H9 (cell line): ENCODE data around the gene CDC25B. TPM values are rescaled to one million over a fixed set of nuclear protein-coding genes. Genes with fewer than 3 reads are reported as not detected.

Experiments used
- DNase-seq: peaks from one replicate; pipeline ENCODE4 v3.0.0-alpha.2; 2017
- H2AFZ ChIP-seq: one replicate; pipeline ENCODE4 v1.6.1; 2013; ENCODE audit warnings: mild to moderate bottlenecking, low read length, control low read depth, moderate library complexity
- H2AK5ac ChIP-seq: 2 replicates; pipeline ENCODE4 v1.6.1; 2013; ENCODE audit warnings: low read length, control low read depth, mixed read lengths; ENCODE audit not compliant: insufficient read length
- H2BK120ac ChIP-seq: one replicate; pipeline ENCODE4 v1.6.1; 2013; ENCODE audit warnings: low read depth, mild to moderate bottlenecking, low read length, control low read depth, inconsistent platforms; ENCODE audit not compliant: poor library complexity, severe bottlenecking
- H2BK12ac ChIP-seq: 2 replicates; pipeline ENCODE4 v1.6.1; 2013; ENCODE audit warnings: low read length, control low read depth, mixed read lengths, low read depth; ENCODE audit not compliant: insufficient read length
- H2BK15ac ChIP-seq: 2 replicates; pipeline ENCODE4 v1.6.1; 2013; ENCODE audit warnings: low read depth, low read length, control low read depth
- H2BK20ac ChIP-seq: one replicate; pipeline ENCODE4 v1.6.1; 2013; ENCODE audit warnings: low read depth, mild to moderate bottlenecking, low read length, control low read depth, inconsistent platforms; ENCODE audit not compliant: poor library complexity, severe bottlenecking
- H2BK5ac ChIP-seq: 2 replicates; pipeline ENCODE4 v1.6.1; 2013; ENCODE audit warnings: low read length, control low read depth, mixed read lengths; ENCODE audit not compliant: insufficient read length
- H3K14ac ChIP-seq: 2 replicates; pipeline ENCODE4 v1.6.1; 2013; ENCODE audit warnings: low read length, control low read depth; ENCODE audit not compliant: insufficient read depth
- H3K18ac ChIP-seq: 2 replicates; pipeline ENCODE4 v1.6.1; 2013; ENCODE audit warnings: low read depth, mild to moderate bottlenecking, mixed read lengths, low read length, control low read depth; ENCODE audit not compliant: insufficient read length
- H3K23ac ChIP-seq: 2 replicates; pipeline ENCODE4 v1.6.1; 2013; ENCODE audit warnings: low read length, control low read depth, mixed read lengths, low read depth; ENCODE audit not compliant: insufficient read length
- H3K23me2 ChIP-seq: 2 replicates; pipeline ENCODE4 v1.6.1; 2013; ENCODE audit warnings: low read depth, mild to moderate bottlenecking, mixed read lengths, low read length, control low read depth; ENCODE audit not compliant: insufficient read length, poor library complexity, severe bottlenecking
- H3K27ac ChIP-seq: 2 replicates; pipeline ENCODE4 v1.5.1; 2013; ENCODE audit warnings: low read length, control low read depth, mixed read lengths, low read depth; ENCODE audit not compliant: insufficient read length
- H3K27me3 ChIP-seq: 2 replicates; pipeline ENCODE4 v1.6.1; 2013; ENCODE audit warnings: low read length, control low read depth, inconsistent platforms; ENCODE audit not compliant: insufficient read depth
- H3K4ac ChIP-seq: 2 replicates; pipeline ENCODE4 v1.6.1; 2013; ENCODE audit warnings: low read depth, mild to moderate bottlenecking, control low read depth, inconsistent platforms, low read length, moderate library complexity
- H3K4me1 ChIP-seq: 2 replicates; pipeline ENCODE4 v1.6.1; 2013; ENCODE audit warnings: low read length, control low read depth, inconsistent platforms; ENCODE audit not compliant: insufficient read depth
- H3K4me2 ChIP-seq: 2 replicates; pipeline ENCODE4 v1.6.1; 2013; ENCODE audit warnings: low read length, control low read depth, mixed read lengths; ENCODE audit not compliant: insufficient read length, insufficient read depth
- H3K56ac ChIP-seq: 2 replicates; pipeline ENCODE4 v1.6.1; 2013; ENCODE audit warnings: low read depth, mild to moderate bottlenecking, mixed read lengths, low read length, control low read depth; ENCODE audit not compliant: insufficient read length
- H3K79me1 ChIP-seq: 2 replicates; pipeline ENCODE4 v1.6.1; 2013; ENCODE audit warnings: low read depth, mild to moderate bottlenecking, moderate library complexity, low read length, control low read depth, inconsistent platforms; ENCODE audit not compliant: insufficient read depth, poor library complexity, severe bottlenecking
- H3K79me2 ChIP-seq: 2 replicates; pipeline ENCODE4 v1.6.1; 2013; ENCODE audit warnings: low read length, control low read depth, inconsistent platforms; ENCODE audit not compliant: insufficient read depth
- H3K9ac ChIP-seq: 2 replicates; pipeline ENCODE4 v1.6.1; 2013; ENCODE audit warnings: low read length, control low read depth, mixed read lengths; ENCODE audit not compliant: insufficient read length; ENCODE audit errors: extremely low read depth
- H3K9me3 ChIP-seq: one replicate; pipeline ENCODE4 v1.6.1; 2013; ENCODE audit warnings: low read depth, low read length, inconsistent platforms; ENCODE audit not compliant: control insufficient read depth
- H3T11ph ChIP-seq: one replicate; pipeline ENCODE4 v1.6.1; 2013; ENCODE audit warnings: mild to moderate bottlenecking, low read length, control low read depth, inconsistent platforms
- H4K20me1 ChIP-seq: one replicate; pipeline ENCODE4 v1.6.1; 2013; ENCODE audit not compliant: control insufficient read depth, insufficient read length, insufficient read depth
- H4K5ac ChIP-seq: 2 replicates; pipeline ENCODE4 v1.6.1; 2013; ENCODE audit warnings: low read depth, mild to moderate bottlenecking, mixed read lengths, low read length, control low read depth; ENCODE audit not compliant: insufficient read length
- H4K8ac ChIP-seq: replicated peaks from 2 replicates; pipeline ENCODE4 v1.6.1; 2013; ENCODE audit warnings: low read length, control low read depth, mixed read lengths, low read depth; ENCODE audit not compliant: insufficient read length
- H4K91ac ChIP-seq: 2 replicates; pipeline ENCODE4 v1.6.1; 2013; ENCODE audit warnings: low read depth, mild to moderate bottlenecking, moderate library complexity, mixed read lengths, low read length, control low read depth; ENCODE audit not compliant: insufficient read length
- H3K27ac Mint-ChIP-seq, 3 experiments: 2 replicates in 2 of 3; 3 replicates in 1 of 3; pipeline ENCODE4 v1.8.0; 2020 to 2021; ENCODE audit warnings: mixed read lengths in 3 of 3, mild to moderate bottlenecking in 1 of 3, moderate library complexity in 1 of 3
- H3K27me3 Mint-ChIP-seq: 2 replicates; pipeline ENCODE4 v1.8.0; 2021; ENCODE audit warnings: low read depth, mild to moderate bottlenecking, moderate library complexity, mixed read lengths
- H3K36me3 Mint-ChIP-seq, 3 experiments: 2 replicates in 2 of 3; 3 replicates in 1 of 3; pipeline ENCODE4 v1.8.0; 2020 to 2021; ENCODE audit warnings: low read depth in 3 of 3, mixed read lengths in 3 of 3; ENCODE audit not compliant: insufficient read depth in 1 of 3
- H3K4me1 Mint-ChIP-seq, 2 experiments: 2 replicates each; pipeline ENCODE4 v1.8.0; 2020; ENCODE audit warnings: mixed read lengths in 2 of 2
- H3K4me3 Mint-ChIP-seq, 2 experiments: 2 replicates in 1 of 2; 3 replicates in 1 of 2; pipeline ENCODE4 v1.8.0; 2020 to 2021; ENCODE audit warnings: mild to moderate bottlenecking in 2 of 2, mixed read lengths in 2 of 2, moderate library complexity in 1 of 2
- H3K9me3 Mint-ChIP-seq, 2 experiments: 2 replicates in 1 of 2; 3 replicates in 1 of 2; pipeline ENCODE4 v1.8.0; 2020; ENCODE audit warnings: mild to moderate bottlenecking in 2 of 2, mixed read lengths in 2 of 2, moderate library complexity in 1 of 2
- WGBS: extraction: QIAGEN DNeasy Blood & Tissue Kit; methylation state at CpG from one replicate; pipeline ENCODE4 v1.1.7; 2013; ENCODE audit warnings: missing lambda C conversion rate, low lambda C conversion rate, mixed read lengths; ENCODE audit not compliant: insufficient read length; ENCODE audit errors: extremely low coverage; 5-methylcytosine and 5-hydroxymethylcytosine counted together
- total RNA-seq: library from RNA; stranded (reverse); gene quantifications from 2 replicates; pipeline ENCODE4 v1.2.1, GENCODE V29; 2021
- TF ChIP-seq, protein P1 (sequence below): fragments of 200-600 bp; sonication (generic); conservative IDR thresholded peaks from 3 replicates; pipeline ENCODE4 v1.8.0; 2021; ENCODE audit warnings: antibody characterized with exemption, mild to moderate bottlenecking

Gene CDC25B
- total RNA-seq, 1 experiment from 2014 or later, result 24.0 TPM

- peak within 1 kb of the TSS; percentile 10 for H2AFZ ChIP-seq
- H3K27me3 Mint-ChIP-seq, result no peaks in the 10 kb centered on the region
- H4K91ac ChIP-seq, result no peak within 1 kb of the TSS
- H3K27ac ChIP-seq, result no peak within 1 kb of the TSS
- H3K36me3 Mint-ChIP-seq, result peaks cover 0 to 2% (median 0%) of the 10 kb centered on the region in 3 experiments; a peak in 1 of 7 replicates
- H4K8ac ChIP-seq, result no peak within 1 kb of the TSS
- no peaks in the 10 kb centered on the region for H3K79me2 ChIP-seq
- H3K27me3 ChIP-seq, result no peaks in the 10 kb centered on the region
- no peaks in the 10 kb centered on the region for H3K79me1 ChIP-seq
- H3K9me3 ChIP-seq, result no peaks in the 10 kb centered on the region
- no peak within 1 kb of the TSS for H2AK5ac ChIP-seq
- peak within 1 kb of the TSS; percentile 82 to 85 for H3K4me3 Mint-ChIP-seq
- no peak within 1 kb of the TSS for H3T11ph ChIP-seq
- peak within 1 kb of the TSS; percentile 94 to 98 (median 97) for H3K27ac Mint-ChIP-seq
- peak within 1 kb of the TSS; percentile 66 for H3K9ac ChIP-seq
- H2BK12ac ChIP-seq, result no peak within 1 kb of the TSS
- no peak within 1 kb of the TSS for H2BK15ac ChIP-seq
- no peak within 1 kb of the TSS for H3K56ac ChIP-seq
- H3K18ac ChIP-seq, result peak within 1 kb of the TSS; percentile 92
- no peak within 1 kb of the TSS for H2BK5ac ChIP-seq
- TF ChIP-seq, protein P1, sequence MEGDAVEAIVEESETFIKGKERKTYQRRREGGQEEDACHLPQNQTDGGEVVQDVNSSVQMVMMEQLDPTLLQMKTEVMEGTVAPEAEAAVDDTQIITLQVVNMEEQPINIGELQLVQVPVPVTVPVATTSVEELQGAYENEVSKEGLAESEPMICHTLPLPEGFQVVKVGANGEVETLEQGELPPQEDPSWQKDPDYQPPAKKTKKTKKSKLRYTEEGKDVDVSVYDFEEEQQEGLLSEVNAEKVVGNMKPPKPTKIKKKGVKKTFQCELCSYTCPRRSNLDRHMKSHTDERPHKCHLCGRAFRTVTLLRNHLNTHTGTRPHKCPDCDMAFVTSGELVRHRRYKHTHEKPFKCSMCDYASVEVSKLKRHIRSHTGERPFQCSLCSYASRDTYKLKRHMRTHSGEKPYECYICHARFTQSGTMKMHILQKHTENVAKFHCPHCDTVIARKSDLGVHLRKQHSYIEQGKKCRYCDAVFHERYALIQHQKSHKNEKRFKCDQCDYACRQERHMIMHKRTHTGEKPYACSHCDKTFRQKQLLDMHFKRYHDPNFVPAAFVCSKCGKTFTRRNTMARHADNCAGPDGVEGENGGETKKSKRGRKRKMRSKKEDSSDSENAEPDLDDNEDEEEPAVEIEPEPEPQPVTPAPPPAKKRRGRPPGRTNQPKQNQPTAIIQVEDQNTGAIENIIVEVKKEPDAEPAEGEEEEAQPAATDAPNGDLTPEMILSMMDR, result peak; percentile 100
- H3K4ac ChIP-seq, result no peak within 1 kb of the TSS
- no peak within 1 kb of the TSS for H3K23ac ChIP-seq
- H3K23me2 ChIP-seq, result no peaks in the 10 kb centered on the region
- H3K14ac ChIP-seq, result peak within 1 kb of the TSS; percentile 96
- H2BK20ac ChIP-seq, result no peak within 1 kb of the TSS
- no peaks in the 10 kb centered on the region for H4K20me1 ChIP-seq
- no CpG with 5 or more reads among the region's 96 CpGs for WGBS
- H3K4me2 ChIP-seq, result peak within 1 kb of the TSS; percentile 8
- H3K9me3 Mint-ChIP-seq, result no peaks in the 10 kb centered on the region; a peak in 1 of 5 replicates
- H4K5ac ChIP-seq, result no peak within 1 kb of the TSS
- H3K4me1 Mint-ChIP-seq, result peaks cover 23 to 32% of the 10 kb centered on the region in 2 experiments
- H2BK120ac ChIP-seq, result no peak within 1 kb of the TSS
- peak; percentile 98 for DNase-seq
- H3K4me1 ChIP-seq, result no peaks in the 10 kb centered on the region; the same call in 1 of the 2 replicates
These were observed 24.2 kb downstream of the CDC25B start, which contains the start of gene AP5S1 for GRCh38 chr20:3820048-3820900. AP5S1 (plus strand) TSS chr20:3820547; CDS start chr20:3822118, 1,571 bp downstream.
